ENCODE measurements around the gene HMGCL. TPM values are rescaled to one million over a fixed set of nuclear protein-coding genes. Genes with fewer than 3 reads are reported as not detected.

Gene HMGCL
- total and polyA plus RNA-seq, 2 of the 13 experiments (the other 11 are each of a cell fraction or from before 2014, with no cell fraction given): 21.3 to 41.4 TPM

DNA sequence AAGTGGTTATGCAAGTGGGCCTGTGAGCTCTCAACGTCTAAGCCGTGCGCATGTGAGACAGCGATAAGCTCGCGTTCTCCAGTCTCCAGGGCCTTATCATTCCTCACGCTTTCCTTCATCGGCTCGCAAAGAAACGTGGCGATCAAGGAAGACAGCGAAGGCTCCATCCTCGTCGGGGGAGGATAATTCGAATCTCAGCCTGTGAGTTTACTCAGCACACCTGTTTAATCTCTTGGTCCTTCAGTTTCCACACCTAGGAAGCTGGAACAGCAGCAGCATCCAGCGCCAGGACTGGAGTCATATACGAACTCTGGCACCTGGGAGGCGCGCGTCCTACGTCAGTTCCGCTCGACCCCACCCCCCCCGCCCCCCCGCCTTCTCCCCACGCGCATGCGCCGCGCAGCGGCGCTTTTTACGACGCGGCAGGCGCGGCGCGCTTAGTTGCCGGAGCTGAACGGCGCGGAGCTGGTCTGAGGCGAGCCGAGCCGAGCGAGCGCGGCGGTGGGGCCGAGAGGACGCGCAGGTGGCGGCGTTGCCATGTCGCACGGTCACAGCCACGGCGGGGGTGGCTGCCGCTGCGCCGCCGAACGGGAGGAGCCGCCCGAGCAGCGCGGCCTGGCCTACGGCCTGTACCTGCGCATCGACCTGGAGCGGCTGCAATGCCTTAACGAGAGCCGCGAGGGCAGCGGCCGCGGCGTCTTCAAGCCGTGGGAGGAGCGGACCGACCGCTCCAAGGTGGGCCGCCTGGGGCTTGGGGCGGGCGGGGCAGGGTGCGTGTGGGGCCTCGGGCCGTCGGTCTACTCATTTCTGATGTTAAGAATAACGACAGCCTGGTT is 47.0 kb downstream of the HMGCL start, which contains the start of gene PITHD1 (continued):
- TF ChIP-seq KLF15 (CRISPR knock-in tag; IDR thresholded peaks at IDR 0.05; ENCODE audit: borderline replicate concordance) (no peak), MXD4 (CRISPR knock-in tag; IDR thresholded peaks at IDR 0.05) (no peak), ZFP41 (CRISPR knock-in tag; IDR thresholded peaks at IDR 0.05; ENCODE audit: borderline replicate concordance) (no peak), ZNF12 (CRISPR knock-in tag; IDR thresholded peaks at IDR 0.05) (peak; percentile 50; the same call in 1 of the 2 replicates), ZNF17 (CRISPR knock-in tag; IDR thresholded peaks at IDR 0.05) (no peak), CBX2 (IDR thresholded peaks at IDR 0.05; ENCODE audit: low read depth, low read length) (no peak), CBX2 (CRISPR knock-in tag; IDR thresholded peaks at IDR 0.05; ENCODE audit: low read depth) (no peak), ZNF138 (CRISPR knock-in tag; IDR thresholded peaks at IDR 0.05; ENCODE audit: low read depth) (no peak), ATAD3A (CRISPR knock-in tag; IDR thresholded peaks at IDR 0.05) (peak; percentile 17; the same call in 1 of the 2 replicates), CAMTA2 (CRISPR knock-in tag; IDR thresholded peaks at IDR 0.05; ENCODE audit: borderline replicate concordance) (0 out of 2 replicates have a peak, but pooled peaks have one; percentile 19), MIXL1 (CRISPR knock-in tag; IDR thresholded peaks at IDR 0.05) (no peak; the same call in 1 of the 2 replicates), KLF13 (CRISPR knock-in tag; IDR thresholded peaks at IDR 0.05) (no peak), RARA (CRISPR knock-in tag; IDR thresholded peaks at IDR 0.05) (peak; percentile 38)
- TF ChIP-seq, protein P1, sequence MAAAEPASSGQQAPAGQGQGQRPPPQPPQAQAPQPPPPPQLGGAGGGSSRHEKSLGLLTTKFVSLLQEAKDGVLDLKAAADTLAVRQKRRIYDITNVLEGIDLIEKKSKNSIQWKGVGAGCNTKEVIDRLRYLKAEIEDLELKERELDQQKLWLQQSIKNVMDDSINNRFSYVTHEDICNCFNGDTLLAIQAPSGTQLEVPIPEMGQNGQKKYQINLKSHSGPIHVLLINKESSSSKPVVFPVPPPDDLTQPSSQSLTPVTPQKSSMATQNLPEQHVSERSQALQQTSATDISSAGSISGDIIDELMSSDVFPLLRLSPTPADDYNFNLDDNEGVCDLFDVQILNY (CRISPR knock-in tag; conservative IDR thresholded peaks at IDR 0.05): 0 out of 2 replicates have a peak, but pooled peaks have one; percentile 34
- TF ChIP-seq, protein P2, sequence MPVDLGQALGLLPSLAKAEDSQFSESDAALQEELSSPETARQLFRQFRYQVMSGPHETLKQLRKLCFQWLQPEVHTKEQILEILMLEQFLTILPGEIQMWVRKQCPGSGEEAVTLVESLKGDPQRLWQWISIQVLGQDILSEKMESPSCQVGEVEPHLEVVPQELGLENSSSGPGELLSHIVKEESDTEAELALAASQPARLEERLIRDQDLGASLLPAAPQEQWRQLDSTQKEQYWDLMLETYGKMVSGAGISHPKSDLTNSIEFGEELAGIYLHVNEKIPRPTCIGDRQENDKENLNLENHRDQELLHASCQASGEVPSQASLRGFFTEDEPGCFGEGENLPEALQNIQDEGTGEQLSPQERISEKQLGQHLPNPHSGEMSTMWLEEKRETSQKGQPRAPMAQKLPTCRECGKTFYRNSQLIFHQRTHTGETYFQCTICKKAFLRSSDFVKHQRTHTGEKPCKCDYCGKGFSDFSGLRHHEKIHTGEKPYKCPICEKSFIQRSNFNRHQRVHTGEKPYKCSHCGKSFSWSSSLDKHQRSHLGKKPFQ (CRISPR knock-in tag; IDR thresholded peaks at IDR 0.05; ENCODE audit: insufficient replicate concordance): no peak
- TF ChIP-seq, protein P3, sequence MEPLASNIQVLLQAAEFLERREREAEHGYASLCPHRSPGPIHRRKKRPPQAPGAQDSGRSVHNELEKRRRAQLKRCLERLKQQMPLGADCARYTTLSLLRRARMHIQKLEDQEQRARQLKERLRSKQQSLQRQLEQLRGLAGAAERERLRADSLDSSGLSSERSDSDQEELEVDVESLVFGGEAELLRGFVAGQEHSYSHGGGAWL (CRISPR knock-in tag; IDR thresholded peaks at IDR 0.05): no peak; the same call in 1 of the 2 replicates
- TF ChIP-seq, protein P4, sequence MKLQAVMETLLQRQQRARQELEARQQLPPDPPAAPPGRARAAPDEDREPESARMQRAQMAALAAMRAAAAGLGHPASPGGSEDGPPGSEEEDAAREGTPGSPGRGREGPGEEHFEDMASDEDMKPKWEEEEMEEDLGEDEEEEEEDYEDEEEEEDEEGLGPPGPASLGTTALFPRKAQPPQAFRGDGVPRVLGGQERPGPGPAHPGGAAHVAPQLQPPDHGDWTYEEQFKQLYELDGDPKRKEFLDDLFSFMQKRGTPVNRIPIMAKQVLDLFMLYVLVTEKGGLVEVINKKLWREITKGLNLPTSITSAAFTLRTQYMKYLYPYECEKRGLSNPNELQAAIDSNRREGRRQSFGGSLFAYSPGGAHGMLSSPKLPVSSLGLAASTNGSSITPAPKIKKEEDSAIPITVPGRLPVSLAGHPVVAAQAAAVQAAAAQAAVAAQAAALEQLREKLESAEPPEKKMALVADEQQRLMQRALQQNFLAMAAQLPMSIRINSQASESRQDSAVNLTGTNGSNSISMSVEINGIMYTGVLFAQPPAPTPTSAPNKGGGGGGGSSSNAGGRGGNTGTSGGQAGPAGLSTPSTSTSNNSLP (IDR thresholded peaks at IDR 0.05; ENCODE audit: low read depth, low read length): no peak
- TF ChIP-seq, protein P5, sequence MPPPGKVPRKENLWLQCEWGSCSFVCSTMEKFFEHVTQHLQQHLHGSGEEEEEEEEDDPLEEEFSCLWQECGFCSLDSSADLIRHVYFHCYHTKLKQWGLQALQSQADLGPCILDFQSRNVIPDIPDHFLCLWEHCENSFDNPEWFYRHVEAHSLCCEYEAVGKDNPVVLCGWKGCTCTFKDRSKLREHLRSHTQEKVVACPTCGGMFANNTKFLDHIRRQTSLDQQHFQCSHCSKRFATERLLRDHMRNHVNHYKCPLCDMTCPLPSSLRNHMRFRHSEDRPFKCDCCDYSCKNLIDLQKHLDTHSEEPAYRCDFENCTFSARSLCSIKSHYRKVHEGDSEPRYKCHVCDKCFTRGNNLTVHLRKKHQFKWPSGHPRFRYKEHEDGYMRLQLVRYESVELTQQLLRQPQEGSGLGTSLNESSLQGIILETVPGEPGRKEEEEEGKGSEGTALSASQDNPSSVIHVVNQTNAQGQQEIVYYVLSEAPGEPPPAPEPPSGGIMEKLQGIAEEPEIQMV (CRISPR knock-in tag; IDR thresholded peaks at IDR 0.05; ENCODE audit: low read depth): 0 out of 2 replicates have a peak, but pooled peaks have one; percentile 22
- TF ChIP-seq, protein P6, sequence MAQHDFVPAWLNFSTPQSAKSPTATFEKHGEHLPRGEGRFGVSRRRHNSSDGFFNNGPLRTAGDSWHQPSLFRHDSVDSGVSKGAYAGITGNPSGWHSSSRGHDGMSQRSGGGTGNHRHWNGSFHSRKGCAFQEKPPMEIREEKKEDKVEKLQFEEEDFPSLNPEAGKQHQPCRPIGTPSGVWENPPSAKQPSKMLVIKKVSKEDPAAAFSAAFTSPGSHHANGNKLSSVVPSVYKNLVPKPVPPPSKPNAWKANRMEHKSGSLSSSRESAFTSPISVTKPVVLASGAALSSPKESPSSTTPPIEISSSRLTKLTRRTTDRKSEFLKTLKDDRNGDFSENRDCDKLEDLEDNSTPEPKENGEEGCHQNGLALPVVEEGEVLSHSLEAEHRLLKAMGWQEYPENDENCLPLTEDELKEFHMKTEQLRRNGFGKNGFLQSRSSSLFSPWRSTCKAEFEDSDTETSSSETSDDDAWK (CRISPR knock-in tag; IDR thresholded peaks at IDR 0.05): no peak
- TF ChIP-seq, protein P7, sequence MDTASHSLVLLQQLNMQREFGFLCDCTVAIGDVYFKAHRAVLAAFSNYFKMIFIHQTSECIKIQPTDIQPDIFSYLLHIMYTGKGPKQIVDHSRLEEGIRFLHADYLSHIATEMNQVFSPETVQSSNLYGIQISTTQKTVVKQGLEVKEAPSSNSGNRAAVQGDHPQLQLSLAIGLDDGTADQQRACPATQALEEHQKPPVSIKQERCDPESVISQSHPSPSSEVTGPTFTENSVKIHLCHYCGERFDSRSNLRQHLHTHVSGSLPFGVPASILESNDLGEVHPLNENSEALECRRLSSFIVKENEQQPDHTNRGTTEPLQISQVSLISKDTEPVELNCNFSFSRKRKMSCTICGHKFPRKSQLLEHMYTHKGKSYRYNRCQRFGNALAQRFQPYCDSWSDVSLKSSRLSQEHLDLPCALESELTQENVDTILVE (CRISPR knock-in tag; IDR thresholded peaks at IDR 0.05): peak; percentile 45; the same call in 1 of the 2 replicates
